ENCODE data around the gene STX1A. TPM values are rescaled to one million over a fixed set of nuclear protein-coding genes. Genes with fewer than 3 reads are reported as not detected.
"Not testable (repeated sequence)": the region's sequence is repeated elsewhere in the genome, so short reads cannot be mapped to it uniquely, and the experiment has no call there.

STX1A gene
- total and polyA plus RNA-seq, 10 donors = 1.3 to 7.8 (median 4.6) TPM

- Histone ChIP-seq H3K4me3 (no peak overlapping the region), H3K4me1 (peaks cover 12 to 43% (median 31%) of the 10 kb centered on the region in 6 donors), H3K27me3 (replicated peaks in 1 of 7) (peaks cover 0 to 53% (median 8%) of the 10 kb centered on the region in 7 donors), H3K9me3 (no peaks in the 10 kb centered on the region), H3K27ac (no peak overlapping the region), H3K36me3 (no peaks in the 10 kb centered on the region)
- WGBS, 5 donors = 66 to 79% (median 74%) methylated on average over 2 to 3 of the region's 3 CpGs
- intact Hi-C loops (cut with DNase I; ENCODE audit: low total_unique reads) = no loop called here
- DNase-seq = no peak
- TF ChIP-seq CTCF (IDR thresholded peaks at IDR 0.05 in 8 of 11, conservative IDR thresholded peaks at IDR 0.05 in 3 of 11) (no peak), POLR2AphosphoS5 (IDR thresholded peaks at IDR 0.05) (no peak), POLR2A (IDR thresholded peaks at IDR 0.05) (no peak)
Measured at GRCh38 chr7:73721377-73721817, 1.9 kb upstream of the STX1A start.

- H3K36me3 ChIP-seq; H3K27ac ChIP-seq; DNase-seq; H3K4me3 ChIP-seq; H3K9me3 ChIP-seq; intact Hi-C loops (cut with DNase I; ENCODE audit: low total_unique reads): not testable (repeated sequence)
- 91 to 98% (median 92%) methylated on average over 9 of the region's 9 CpGs for WGBS, 5 donors
- Histone ChIP-seq H3K27me3 (replicated peaks in 1 of 7) (peaks cover 0 to 56% (median 8%) of the 10 kb centered on the region in 7 donors), H3K4me1 (peaks cover 12 to 47% (median 27%) of the 10 kb centered on the region in 6 donors)
Measured at GRCh38 chr7:73720443-73720842, 974 bp upstream of the STX1A start.

DNA sequence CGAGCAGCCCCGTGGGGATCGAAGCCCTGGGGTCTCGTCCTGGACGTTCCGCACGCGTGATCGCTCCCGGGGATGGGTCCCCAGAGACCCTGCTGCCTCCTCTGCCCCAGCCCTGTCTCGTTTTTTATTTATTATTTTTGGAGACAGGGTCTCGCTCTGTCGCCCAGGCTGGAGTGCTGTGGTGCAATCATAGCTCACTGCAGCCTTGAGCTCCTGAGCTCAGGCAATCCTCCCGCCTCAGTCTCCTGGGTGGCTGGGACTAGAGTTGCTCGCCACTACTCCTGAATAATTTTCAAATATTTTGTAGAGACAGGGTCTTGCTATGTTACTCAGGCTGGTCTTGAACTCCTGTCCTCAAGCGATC is 319 bp upstream of the STX1A start:
- WGBS, 5 donors = 10 to 23% (median 18%) methylated on average over 6 to 16 of the region's 16 CpGs
- Histone ChIP-seq H3K4me3 (peak overlapping the region in 7 of 8 donors; percentile 13 to 96 (median 75)), H3K4me1 (peaks cover 12 to 48% (median 27%) of the 10 kb centered on the region in 6 donors), H3K36me3 (peaks cover 0 to 7% (median 0%) of the 10 kb centered on the region in 6 donors), H3K27ac (no peak overlapping the region), H3K9me3 (no peaks in the 10 kb centered on the region), H3K27me3 (replicated peaks in 1 of 7) (peaks cover 0 to 59% (median 8%) of the 10 kb centered on the region in 7 donors)
- DNase-seq = no peak
- TF ChIP-seq CTCF (IDR thresholded peaks at IDR 0.05 in 8 of 11, conservative IDR thresholded peaks at IDR 0.05 in 3 of 11) (no peak), POLR2A (IDR thresholded peaks at IDR 0.05) (no peak), POLR2AphosphoS5 (IDR thresholded peaks at IDR 0.05) (no peak)
- intact Hi-C loops (cut with DNase I; ENCODE audit: low total_unique reads) = no loop called here

- H3K27me3 ChIP-seq (replicated peaks in 1 of 7) = peaks cover 0 to 71% (median 8%) of the 10 kb centered on the region in 7 donors
- peaks cover 0 to 7% (median 0%) of the 10 kb centered on the region in 6 donors for H3K36me3 ChIP-seq
- no peaks in the 10 kb centered on the region for H3K9me3 ChIP-seq
- H3K4me1 ChIP-seq = peaks cover 12 to 48% (median 27%) of the 10 kb centered on the region in 6 donors
- WGBS, 5 donors = 26 to 39% (median 29%) methylated on average over 8 to 9 of the region's 9 CpGs
- intact Hi-C loops (cut with DNase I; ENCODE audit: low total_unique reads) = no loop called here
- DNase-seq = no peak
- peak overlapping the region; percentile 68 to 96 (median 76) for H3K4me3 ChIP-seq
- TF ChIP-seq POLR2AphosphoS5 (IDR thresholded peaks at IDR 0.05) (no peak), CTCF (IDR thresholded peaks at IDR 0.05 in 8 of 11, conservative IDR thresholded peaks at IDR 0.05 in 3 of 11) (no peak), POLR2A (IDR thresholded peaks at IDR 0.05) (no peak)
- H3K27ac ChIP-seq = peak overlapping the region in 3 of 8 donors; percentile 8 to 64 (median 47)
Measured at GRCh38 chr7:73718438-73718881, 1.0 kb downstream of the STX1A start.

Data from spleen (tissue), 11 donors.